BE2C (cell line): ENCODE measurements around the gene STXBP2.

Source experiments
- DNase-seq: peaks from one replicate; pipeline ENCODE4 v3.0.0-alpha.2; 2020
- H3K27me3 ChIP-seq: fragments of 250-450 bp; sonication (Bioruptor Pico); 2 replicates; pipeline ENCODE4 v1.5.1; 2020; ENCODE audit warnings: mild to moderate bottlenecking
- H3K36me3 ChIP-seq: fragments of 250-450 bp; sonication (Bioruptor Pico); 2 replicates; pipeline ENCODE4 v1.5.1; 2020; ENCODE audit warnings: mild to moderate bottlenecking
- H3K4me1 ChIP-seq: fragments of 250-450 bp; sonication (Bioruptor Pico); 2 replicates; pipeline ENCODE4 v1.5.1; 2020
- H3K4me3 ChIP-seq: 2 replicates; pipeline ENCODE4 v1.5.1; 2011; ENCODE audit warnings: low read depth, low read length
- H3K9me3 ChIP-seq: fragments of 250-450 bp; sonication (Bioruptor Pico); 2 replicates; pipeline ENCODE4 v1.5.1; 2020
- TF ChIP-seq, protein P1 (sequence below): IDR thresholded peaks from 2 replicates; pipeline ENCODE4 v1.5.1; 2012; ENCODE audit warnings: mild to moderate bottlenecking, low read depth, low read length

Gene STXBP2

DNA sequence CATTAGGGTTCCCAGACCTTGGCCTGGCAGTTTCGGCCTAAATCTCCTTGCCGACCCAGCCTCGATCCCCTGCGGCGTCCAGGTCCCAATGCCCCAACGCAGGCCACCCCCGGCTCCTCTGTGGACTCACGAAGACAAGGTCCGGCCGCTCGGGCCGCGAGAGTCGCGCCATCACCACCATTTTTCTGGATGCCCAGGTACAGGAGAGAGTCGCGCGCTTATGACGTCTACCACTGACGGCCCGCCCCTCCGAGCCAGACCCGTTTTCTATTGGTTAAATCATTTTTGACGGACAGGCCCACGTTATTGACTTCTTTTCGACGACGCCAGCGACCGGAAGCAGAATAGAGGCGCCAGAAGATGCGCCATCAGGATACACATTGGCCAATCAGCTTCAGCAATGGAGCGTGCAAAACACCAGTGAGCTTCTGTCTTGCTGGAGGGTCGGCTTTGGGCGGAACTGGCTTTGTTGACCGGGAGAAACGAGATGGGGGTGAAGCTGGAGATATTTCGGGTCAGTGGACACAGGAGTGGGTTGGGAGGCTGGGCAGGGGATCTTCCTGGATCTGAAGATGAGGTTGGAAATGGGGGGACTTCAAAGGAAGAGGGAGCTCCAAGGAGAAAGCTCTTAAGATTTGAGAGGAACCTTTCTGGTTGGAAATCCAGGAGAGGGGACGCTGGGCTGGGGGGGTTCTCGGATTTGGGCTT is 7.4 kb upstream of the STXBP2 start, which contains the start of the genes PET100 and XAB2:
PET100 (plus strand) TSS at position 447 of the 708 bp plus-strand sequence; CDS start at position 488, 41 bp downstream.
XAB2 (minus strand) TSS at position 199 of the 708 bp plus-strand sequence; CDS start at position 181, 18 bp downstream.
- Histone ChIP-seq H3K9me3 (no peaks in the 10 kb centered on the region), H3K4me3 (peak within 1 kb of the TSS; percentile 89), H3K4me1 (no peaks in the 10 kb centered on the region; the same call in 1 of the 2 replicates), H3K27me3 (peaks cover 1% of the 10 kb centered on the region; the same call in 1 of the 2 replicates), H3K36me3 (peaks cover 21% of the 10 kb centered on the region)
- DNase-seq: peak; percentile 95
- TF ChIP-seq, protein P1, sequence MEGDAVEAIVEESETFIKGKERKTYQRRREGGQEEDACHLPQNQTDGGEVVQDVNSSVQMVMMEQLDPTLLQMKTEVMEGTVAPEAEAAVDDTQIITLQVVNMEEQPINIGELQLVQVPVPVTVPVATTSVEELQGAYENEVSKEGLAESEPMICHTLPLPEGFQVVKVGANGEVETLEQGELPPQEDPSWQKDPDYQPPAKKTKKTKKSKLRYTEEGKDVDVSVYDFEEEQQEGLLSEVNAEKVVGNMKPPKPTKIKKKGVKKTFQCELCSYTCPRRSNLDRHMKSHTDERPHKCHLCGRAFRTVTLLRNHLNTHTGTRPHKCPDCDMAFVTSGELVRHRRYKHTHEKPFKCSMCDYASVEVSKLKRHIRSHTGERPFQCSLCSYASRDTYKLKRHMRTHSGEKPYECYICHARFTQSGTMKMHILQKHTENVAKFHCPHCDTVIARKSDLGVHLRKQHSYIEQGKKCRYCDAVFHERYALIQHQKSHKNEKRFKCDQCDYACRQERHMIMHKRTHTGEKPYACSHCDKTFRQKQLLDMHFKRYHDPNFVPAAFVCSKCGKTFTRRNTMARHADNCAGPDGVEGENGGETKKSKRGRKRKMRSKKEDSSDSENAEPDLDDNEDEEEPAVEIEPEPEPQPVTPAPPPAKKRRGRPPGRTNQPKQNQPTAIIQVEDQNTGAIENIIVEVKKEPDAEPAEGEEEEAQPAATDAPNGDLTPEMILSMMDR: no peak

- TF ChIP-seq, protein P1: no peak
- peaks cover 22% of the 10 kb centered on the region for H3K27me3 ChIP-seq
- H3K4me3 ChIP-seq: no peak overlapping the region
- no peaks in the 10 kb centered on the region; the same call in 1 of the 2 replicates for H3K4me1 ChIP-seq
- DNase-seq: no peak
- peaks cover 7% of the 10 kb centered on the region for H3K36me3 ChIP-seq
- H3K9me3 ChIP-seq: no peaks in the 10 kb centered on the region
These were observed 5.3 kb upstream of the STXBP2 start for GRCh38 chr19:7631577-7631976.

DNA sequence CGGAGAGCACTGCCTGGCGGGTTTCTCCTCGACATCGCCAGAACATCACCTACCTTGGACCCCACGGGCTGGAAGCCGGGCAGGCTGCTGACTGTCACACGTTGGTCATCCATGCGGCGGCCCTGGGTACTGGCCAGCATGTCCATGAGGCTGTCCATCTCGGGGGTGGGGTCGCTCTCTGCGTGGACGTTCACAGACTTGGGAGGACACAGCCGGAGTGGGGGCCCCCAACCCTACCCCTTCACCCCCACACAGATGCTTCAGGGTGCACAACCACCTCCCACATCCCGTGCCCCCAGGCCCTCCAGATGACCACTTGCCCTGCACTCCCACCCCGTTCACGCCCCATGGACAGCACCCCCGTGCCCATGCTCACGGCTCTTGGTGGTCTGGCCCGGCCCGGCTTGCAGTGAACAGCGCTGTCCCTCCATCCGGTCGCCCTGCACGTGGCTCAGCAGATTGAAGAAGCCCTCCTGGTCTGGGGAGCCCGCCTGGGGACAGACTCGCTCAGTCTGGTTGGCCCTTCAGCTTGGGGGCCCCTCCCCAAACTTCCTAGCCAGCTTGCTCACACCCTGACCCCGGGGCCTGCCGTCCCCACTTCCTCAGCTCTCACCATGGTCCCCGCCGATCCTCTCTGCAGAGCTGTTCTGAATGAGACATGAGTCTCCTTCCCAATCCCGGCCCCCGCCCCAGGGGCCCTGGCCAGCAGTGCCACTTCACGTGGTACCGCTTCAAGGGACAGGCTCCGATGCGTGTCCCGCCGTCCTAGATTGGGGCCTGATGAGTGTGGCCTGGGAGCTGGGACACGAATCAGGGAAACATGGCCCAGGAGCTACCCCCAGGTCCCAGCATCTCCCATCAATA is 4.3 kb upstream of the STXBP2 start:
- H3K4me1 ChIP-seq: no peaks in the 10 kb centered on the region; the same call in 1 of the 2 replicates
- no peaks in the 10 kb centered on the region; the same call in 1 of the 2 replicates for H3K36me3 ChIP-seq
- DNase-seq: no peak
- H3K27me3 ChIP-seq: peaks cover 32% of the 10 kb centered on the region
- TF ChIP-seq, protein P1: no peak
- H3K4me3 ChIP-seq: no peak overlapping the region
- no peaks in the 10 kb centered on the region for H3K9me3 ChIP-seq

DNA sequence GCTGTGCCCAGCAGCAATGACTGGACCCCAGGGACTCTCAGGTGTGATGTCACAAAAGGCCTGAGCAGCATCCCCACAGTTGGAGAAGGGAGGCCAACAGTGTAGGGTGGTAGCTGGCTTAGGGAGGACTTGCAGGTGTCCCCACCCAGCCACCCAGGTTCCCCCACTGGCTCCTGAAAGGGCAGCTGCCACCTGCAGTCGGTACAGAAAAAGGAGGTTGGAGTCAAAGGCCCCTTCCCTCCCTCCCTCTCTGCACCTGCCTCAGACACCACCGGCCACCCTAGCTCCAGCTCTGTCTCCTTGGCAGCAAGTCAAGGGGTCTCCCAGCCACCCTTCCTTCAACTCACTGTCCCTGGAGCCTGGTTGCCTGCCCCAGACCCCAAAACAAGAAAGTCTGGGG is 3.2 kb upstream of the STXBP2 start, which contains the start of gene PCP2:
PCP2 (minus strand) TSS at position 22 of the 400 bp plus-strand sequence. CDS start 262 bp downstream, outside the sequence.
- DNase-seq: no peak
- no peaks in the 10 kb centered on the region; the same call in 1 of the 2 replicates for H3K36me3 ChIP-seq
- TF ChIP-seq, protein P1: no peak
- H3K9me3 ChIP-seq: no peaks in the 10 kb centered on the region
- H3K27me3 ChIP-seq: peaks cover 40% of the 10 kb centered on the region
- H3K4me3 ChIP-seq: no peak within 1 kb of the TSS
- no peaks in the 10 kb centered on the region for H3K4me1 ChIP-seq

DNA sequence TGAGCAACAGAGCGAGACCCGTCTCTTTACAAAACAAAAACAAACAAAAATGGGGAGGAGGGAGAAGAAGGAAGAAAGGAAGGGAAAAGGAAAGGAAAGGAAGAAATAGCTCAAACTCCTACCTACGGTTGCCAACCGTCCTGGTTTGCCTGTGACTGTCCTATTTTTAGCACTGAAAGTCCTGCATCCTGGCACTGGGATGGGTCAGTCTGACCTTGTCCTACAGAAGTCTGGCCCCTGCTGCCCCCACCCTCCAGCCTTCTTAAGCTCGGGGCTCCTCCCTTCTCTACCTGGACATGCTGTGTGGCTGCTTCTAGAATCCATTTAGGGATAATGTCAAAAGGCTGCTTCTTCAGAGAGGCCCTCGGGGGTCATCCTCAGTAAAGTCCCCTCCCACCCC is 1.2 kb upstream of the STXBP2 start:
- DNase-seq: no peak
- TF ChIP-seq, protein P1: no peak
- Histone ChIP-seq H3K9me3 (no peaks in the 10 kb centered on the region), H3K27me3 (peaks cover 44% of the 10 kb centered on the region), H3K4me1 (no peaks in the 10 kb centered on the region), H3K4me3 (no peak overlapping the region), H3K36me3 (no peaks in the 10 kb centered on the region; the same call in 1 of the 2 replicates)
